ENCODE data around the gene GH2. TPM values are rescaled to one million over a fixed set of nuclear protein-coding genes. Genes with fewer than 3 reads are reported as not detected.
"Not testable (repeated sequence)": the region's sequence is repeated elsewhere in the genome, so short reads cannot be mapped to it uniquely, and the experiment has no call there.

GH2 gene
- total and polyA plus RNA-seq, 2 experiments from 2014 or later, result not detected

DNA sequence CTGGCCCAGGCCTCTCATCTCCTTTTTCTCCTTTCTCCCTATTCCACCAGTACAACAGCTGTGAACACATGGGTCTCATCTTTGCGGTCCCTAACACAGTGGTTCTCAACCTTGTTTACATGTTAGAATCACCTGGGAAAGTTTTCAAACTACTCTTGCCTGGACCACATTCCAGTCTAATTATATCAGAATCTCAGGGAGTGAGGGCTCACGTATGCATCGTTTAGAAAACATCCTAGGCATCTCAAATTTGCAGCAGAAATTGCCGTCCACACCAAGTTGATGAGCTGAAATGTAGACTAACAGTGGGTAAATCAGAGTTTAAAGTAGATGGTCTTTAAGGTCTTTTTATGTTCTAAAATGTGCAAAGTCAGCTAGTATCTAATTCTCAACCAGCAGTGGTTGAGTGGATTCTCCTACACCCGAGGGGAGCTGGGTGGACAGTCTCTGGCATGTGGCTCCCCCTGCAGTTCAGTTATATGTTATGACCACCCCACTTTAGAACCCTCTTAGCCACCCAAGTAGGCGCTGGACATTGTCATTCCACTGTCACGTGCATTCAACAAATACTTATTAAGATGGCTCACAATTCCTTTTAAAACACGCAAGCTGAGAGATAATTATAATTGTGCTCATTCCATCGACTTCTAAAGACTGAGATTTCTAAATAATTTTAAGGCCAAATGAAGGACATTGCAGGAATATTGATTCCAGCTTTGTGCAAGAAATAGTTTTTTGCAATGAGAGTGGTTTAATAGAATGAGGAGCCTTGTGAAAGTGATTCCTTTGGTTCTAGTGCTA, 12.1 kb downstream of the GH2 start:
- H3K4me3 ChIP-seq; in situ Hi-C loops (cut with MboI); H3K9me3 ChIP-seq (ENCODE audit: low read depth); H3K9ac ChIP-seq; H3K79me2 ChIP-seq (ENCODE audit: insufficient read depth); H3K36me3 ChIP-seq (ENCODE audit: low read depth); H3K27me3 ChIP-seq (replicated peaks; ENCODE audit: insufficient read depth); H3K9me2 ChIP-seq (ENCODE audit: insufficient read depth); H4K20me1 ChIP-seq (ENCODE audit: insufficient read depth): not testable (repeated sequence)
- H3K27ac ChIP-seq, result peak overlapping the region; percentile 47
- peak; percentile 42 for DNase-seq
- WGBS, 2 experiments (ENCODE audit: low coverage in 1 of 2, low lambda C conversion rate in 2 of 2, missing lambda C conversion rate in 2 of 2), result 35 to 37% methylated on average over 9 of the region's 9 CpGs
- H3K4me1 ChIP-seq (ENCODE audit: insufficient read depth), result peaks cover 15% of the 10 kb centered on the region
- H3K4me2 ChIP-seq (ENCODE audit: unreplicated experiment), result peak overlapping the region; percentile 28
- H2AFZ ChIP-seq, result peak overlapping the region; percentile 56
- H3F3A ChIP-seq (ENCODE audit: insufficient read depth), result peaks cover 20% of the 10 kb centered on the region; the same call in 1 of the 2 replicates

GRCh38 chr17:63866625-63867024, 15.1 kb downstream of the GH2 start:
- H3K9ac ChIP-seq; H3K4me2 ChIP-seq (ENCODE audit: unreplicated experiment); in situ Hi-C loops (cut with MboI); H3K27me3 ChIP-seq (replicated peaks; ENCODE audit: insufficient read depth); H4K20me1 ChIP-seq (ENCODE audit: insufficient read depth); H3K9me2 ChIP-seq (ENCODE audit: insufficient read depth); H3K9me3 ChIP-seq (ENCODE audit: low read depth); H3K79me2 ChIP-seq (ENCODE audit: insufficient read depth); H3K27ac ChIP-seq; H2AFZ ChIP-seq; H3K4me3 ChIP-seq; H3K36me3 ChIP-seq (ENCODE audit: low read depth): not testable (repeated sequence)
- DNase-seq, result peak; percentile 22
- 64 to 69% methylated on average over 7 of the region's 7 CpGs for WGBS, 2 experiments (ENCODE audit: low coverage in 1 of 2, low lambda C conversion rate in 2 of 2, missing lambda C conversion rate in 2 of 2)
- Histone ChIP-seq H3K4me1 (ENCODE audit: insufficient read depth) (peaks cover 15% of the 10 kb centered on the region), H3F3A (ENCODE audit: insufficient read depth) (peaks cover 20% of the 10 kb centered on the region; the same call in 1 of the 2 replicates)

- TF ChIP-seq EZH2phosphoT487 (IDR thresholded peaks at IDR 0.05; ENCODE audit: insufficient read depth, low read depth), result no peak
- no peak for TF ChIP-seq EZH2 (IDR thresholded peaks at IDR 0.05; ENCODE audit: insufficient read depth, poor library complexity, severe bottlenecking)
- H3K27ac ChIP-seq, result no peak overlapping the region
- no peaks in the 10 kb centered on the region for H3F3A ChIP-seq (ENCODE audit: insufficient read depth)
- no peak overlapping the region for H3K4me3 ChIP-seq
- DNase-seq, result no peak
- WGBS, 2 experiments (ENCODE audit: low coverage in 1 of 2, low lambda C conversion rate in 2 of 2, missing lambda C conversion rate in 2 of 2), result 68 to 72% methylated on average over 3 of the region's 3 CpGs
- H3K4me1 ChIP-seq (ENCODE audit: insufficient read depth), result no peaks in the 10 kb centered on the region
- H3K9me2 ChIP-seq (ENCODE audit: insufficient read depth), result no peaks in the 10 kb centered on the region
- no peak overlapping the region for H2AFZ ChIP-seq
- no peaks in the 10 kb centered on the region for H3K36me3 ChIP-seq (ENCODE audit: low read depth)
- in situ Hi-C loops (cut with MboI), result no loop called here
- no peaks in the 10 kb centered on the region for H4K20me1 ChIP-seq (ENCODE audit: insufficient read depth)
- no peaks in the 10 kb centered on the region for H3K79me2 ChIP-seq (ENCODE audit: insufficient read depth)
- H3K9me3 ChIP-seq (ENCODE audit: low read depth), result no peaks in the 10 kb centered on the region
- no peak overlapping the region for H3K9ac ChIP-seq
- 0 out of 2 replicates have a peak, but pooled peaks cover 4% of the 10 kb centered on the region for H3K27me3 ChIP-seq (replicated peaks; ENCODE audit: insufficient read depth)
- H3K4me2 ChIP-seq (ENCODE audit: unreplicated experiment), result no peak overlapping the region
Measured at GRCh38 chr17:63859257-63859656, 22.5 kb downstream of the GH2 start.

GRCh38 chr17:63856425-63856824, 25.3 kb downstream of the GH2 start:
- H3F3A ChIP-seq (ENCODE audit: insufficient read depth); H4K20me1 ChIP-seq (ENCODE audit: insufficient read depth); H3K9ac ChIP-seq; H3K4me2 ChIP-seq (ENCODE audit: unreplicated experiment); H3K4me1 ChIP-seq (ENCODE audit: insufficient read depth); H3K36me3 ChIP-seq (ENCODE audit: low read depth); H2AFZ ChIP-seq; H3K27me3 ChIP-seq (replicated peaks; ENCODE audit: insufficient read depth); in situ Hi-C loops (cut with MboI); H3K27ac ChIP-seq; H3K79me2 ChIP-seq (ENCODE audit: insufficient read depth); H3K9me2 ChIP-seq (ENCODE audit: insufficient read depth); H3K9me3 ChIP-seq (ENCODE audit: low read depth); DNase-seq; H3K4me3 ChIP-seq: not testable (repeated sequence)
- WGBS, 2 experiments (ENCODE audit: low coverage in 1 of 2, low lambda C conversion rate in 2 of 2, missing lambda C conversion rate in 2 of 2), result 82 to 87% methylated on average over 8 of the region's 8 CpGs

DNA sequence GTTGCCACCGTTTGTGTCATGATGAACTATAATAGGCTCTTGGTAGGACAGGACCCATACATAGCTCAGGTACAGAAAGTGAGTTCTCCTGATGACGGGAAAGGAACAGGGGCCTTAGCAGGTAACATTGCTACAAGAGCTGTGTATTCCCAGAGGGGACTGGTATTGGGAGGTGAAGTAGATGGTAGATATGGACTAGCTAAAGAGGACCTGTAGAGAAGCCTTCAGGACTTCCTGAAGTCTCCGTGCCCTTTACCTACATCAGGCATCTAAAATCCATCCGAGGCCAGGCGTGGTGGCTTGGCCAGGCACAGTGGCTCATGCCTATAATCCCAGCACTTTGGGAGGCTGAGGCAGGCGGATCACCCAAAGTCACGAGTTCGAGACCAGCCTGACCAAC, 26.6 kb downstream of the GH2 start:
- no peaks in the 10 kb centered on the region for H4K20me1 ChIP-seq (ENCODE audit: insufficient read depth)
- in situ Hi-C loops (cut with MboI), result no loop called here
- no peak overlapping the region for H3K4me3 ChIP-seq
- H3K27ac ChIP-seq, result no peak overlapping the region
- TF ChIP-seq EZH2phosphoT487 (IDR thresholded peaks at IDR 0.05; ENCODE audit: insufficient read depth, low read depth) (no peak), EZH2 (IDR thresholded peaks at IDR 0.05; ENCODE audit: insufficient read depth, poor library complexity, severe bottlenecking) (no peak)
- DNase-seq, result no peak
- no peaks in the 10 kb centered on the region for H3K79me2 ChIP-seq (ENCODE audit: insufficient read depth)
- peaks cover 4% of the 10 kb centered on the region; the same call in 1 of the 2 replicates for H3K27me3 ChIP-seq (replicated peaks; ENCODE audit: insufficient read depth)
- H3K4me1 ChIP-seq (ENCODE audit: insufficient read depth), result no peaks in the 10 kb centered on the region
- H2AFZ ChIP-seq, result no peak overlapping the region
- H3K9me2 ChIP-seq (ENCODE audit: insufficient read depth), result no peaks in the 10 kb centered on the region
- H3K9me3 ChIP-seq (ENCODE audit: low read depth), result no peaks in the 10 kb centered on the region
- WGBS, 2 experiments (ENCODE audit: low coverage in 1 of 2, low lambda C conversion rate in 2 of 2, missing lambda C conversion rate in 2 of 2), result 62 to 69% methylated on average over 8 of the region's 8 CpGs
- no peaks in the 10 kb centered on the region for H3K36me3 ChIP-seq (ENCODE audit: low read depth)
- no peak overlapping the region for H3K4me2 ChIP-seq (ENCODE audit: unreplicated experiment)
- H3F3A ChIP-seq (ENCODE audit: insufficient read depth), result no peaks in the 10 kb centered on the region
- H3K9ac ChIP-seq, result no peak overlapping the region
